ENCODE data around the gene ALPG. TPM values are rescaled to one million over a fixed set of nuclear protein-coding genes. Genes with fewer than 3 reads are reported as not detected.

The ALPG gene
- total and polyA plus RNA-seq, 2 donors (not counting 3 experiments of a cell fraction or from before 2014, with no cell fraction given) = not detected

DNA sequence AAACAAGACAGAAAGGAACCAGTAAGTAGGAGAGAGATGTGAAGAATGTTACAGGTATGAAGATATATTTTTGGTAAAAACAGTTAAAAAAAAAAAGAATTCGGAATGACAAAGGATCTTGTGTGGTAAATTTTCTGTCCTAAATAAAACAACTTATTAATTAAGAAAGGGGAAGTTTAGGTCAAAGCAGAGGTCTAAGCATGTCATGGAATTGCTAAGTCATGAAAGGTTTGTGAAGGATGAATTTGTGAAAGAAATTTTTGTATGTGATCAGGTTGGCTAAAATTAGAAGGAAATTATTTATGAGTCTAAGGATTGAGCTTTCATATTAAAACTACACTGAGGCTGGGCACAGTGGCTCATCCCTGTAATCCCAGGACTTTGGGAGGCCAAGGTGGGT, 11.1 kb upstream of the ALPG start:
- H3K36me3 ChIP-seq (ENCODE audit: control insufficient read depth in 2 of 2, extremely low read depth in 1 of 2, insufficient read depth in 2 of 2, low read length in 2 of 2) = no peaks in the 10 kb centered on the region
- no peaks in the 10 kb centered on the region for H4K20me1 ChIP-seq (replicated peaks; ENCODE audit: control insufficient read depth, extremely low read depth, insufficient read depth, low read length)
- dilution Hi-C loops (cut with MboI; ENCODE audit: extremely low pct_ligation_motif_present, low sequenced_read_pairs) = no loop called here
- H3K4me1 ChIP-seq (ENCODE audit: control insufficient read depth, extremely low read depth, insufficient read depth, low read length) = no peaks in the 10 kb centered on the region
- H3K9ac ChIP-seq (replicated peaks; ENCODE audit: extremely low read depth, insufficient read depth, low read length) = no peak overlapping the region
- DNase-seq (ENCODE audit: low read depth, low spot score) (no peak), FAIRE-seq (no peak)
- ChIA-PET CTCF (interaction anchor here (1.0 kb wide), 1 partner anchor 10 kb away, joined by 3 read pairs; no protein-coding TSS in a partner anchor), POLR2A (no interaction called here)
- no peaks in the 10 kb centered on the region for H3K9me1 ChIP-seq (replicated peaks; ENCODE audit: control insufficient read depth, extremely low read depth, insufficient read depth, low read length)
- no peak overlapping the region for H3K4me2 ChIP-seq (ENCODE audit: insufficient read depth, low read length)
- TF ChIP-seq POLR2A (IDR thresholded peaks at IDR 0.05; ENCODE audit: low read depth, low read length) = no peak
- no peak for TF ChIP-seq EZH2 (IDR thresholded peaks at IDR 0.05; ENCODE audit: borderline replicate concordance, low read depth, low read length, severe bottlenecking)
- BruUV-seq (replicated peaks) = no TSS peak
- intact Hi-C loops (cut with micrococcal nuclease) = no loop called here
- peaks cover 4% of the 10 kb centered on the region in 2 experiments for H3K27me3 ChIP-seq (ENCODE audit: control insufficient read depth in 2 of 2, insufficient read depth in 2 of 2, low read length in 2 of 2)
- no peaks in the 10 kb centered on the region for H3K9me3 ChIP-seq (replicated peaks; ENCODE audit: control insufficient read depth, insufficient read depth, low read length)
- H3K79me2 ChIP-seq (ENCODE audit: control insufficient read depth, insufficient read depth, low read length) = no peaks in the 10 kb centered on the region
- no peak overlapping the region for H3K4me3 ChIP-seq (replicated peaks in 1 of 3; ENCODE audit: insufficient read depth in 1 of 3, low read depth in 1 of 3, low read length in 3 of 3)
- no peak overlapping the region for H3K27ac ChIP-seq (ENCODE audit: insufficient read depth, low read depth, low read length)
- no peak overlapping the region for H2AFZ ChIP-seq (ENCODE audit: low read depth, low read length)

DNA sequence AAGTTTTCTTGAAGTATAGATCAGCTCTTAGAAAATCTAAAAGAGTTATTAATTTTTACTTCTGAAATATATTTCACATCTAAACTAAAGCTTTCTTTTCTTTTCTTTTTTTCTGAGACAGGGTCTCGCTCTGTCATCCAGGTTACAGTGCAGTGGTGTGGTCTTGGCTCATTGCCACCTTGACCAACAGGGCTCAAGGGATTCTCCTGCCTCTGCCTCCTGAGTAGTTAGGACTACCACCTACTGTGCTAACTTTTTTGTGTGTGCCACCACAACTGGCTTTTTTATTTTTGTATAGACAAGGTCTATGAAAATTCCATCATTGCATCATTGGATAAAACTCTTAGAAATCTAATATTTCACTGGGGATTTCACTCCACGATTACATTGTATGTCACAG, 10.0 kb upstream of the ALPG start:
- no peak overlapping the region for H3K9ac ChIP-seq (replicated peaks; ENCODE audit: extremely low read depth, insufficient read depth, low read length)
- ChIA-PET CTCF (interaction anchor here (1.0 kb wide), 1 partner anchor 11 kb away, joined by 3 read pairs; no protein-coding TSS in a partner anchor), POLR2A (no interaction called here)
- H3K9me1 ChIP-seq (replicated peaks; ENCODE audit: control insufficient read depth, extremely low read depth, insufficient read depth, low read length) = no peaks in the 10 kb centered on the region
- no peaks in the 10 kb centered on the region for H3K9me3 ChIP-seq (replicated peaks; ENCODE audit: control insufficient read depth, insufficient read depth, low read length)
- intact Hi-C loops (cut with micrococcal nuclease) (no loop called here), dilution Hi-C loops (cut with MboI; ENCODE audit: extremely low pct_ligation_motif_present, low sequenced_read_pairs) (no loop called here)
- no peaks in the 10 kb centered on the region for H3K79me2 ChIP-seq (ENCODE audit: control insufficient read depth, insufficient read depth, low read length)
- H3K4me1 ChIP-seq (ENCODE audit: control insufficient read depth, extremely low read depth, insufficient read depth, low read length) = no peaks in the 10 kb centered on the region
- H3K27me3 ChIP-seq (ENCODE audit: control insufficient read depth in 2 of 2, insufficient read depth in 2 of 2, low read length in 2 of 2) = peaks cover 0 to 5% of the 10 kb centered on the region in 2 experiments
- H4K20me1 ChIP-seq (replicated peaks; ENCODE audit: control insufficient read depth, extremely low read depth, insufficient read depth, low read length) = no peaks in the 10 kb centered on the region
- no peak for TF ChIP-seq POLR2AphosphoS5 (IDR thresholded peaks at IDR 0.05; ENCODE audit: insufficient read depth, low read depth, low read length)
- TF ChIP-seq JUN (IDR thresholded peaks at IDR 0.05; ENCODE audit: borderline replicate concordance, insufficient read depth, insufficient read length, low read depth) = no peak
- TF ChIP-seq FOS (IDR thresholded peaks at IDR 0.05; ENCODE audit: borderline replicate concordance, insufficient read depth, low read length) = no peak
- no peak overlapping the region for H3K4me2 ChIP-seq (ENCODE audit: insufficient read depth, low read length)
- H3K36me3 ChIP-seq (ENCODE audit: control insufficient read depth in 2 of 2, extremely low read depth in 1 of 2, insufficient read depth in 2 of 2, low read length in 2 of 2) = no peaks in the 10 kb centered on the region
- no peak overlapping the region for H3K4me3 ChIP-seq (replicated peaks in 1 of 3; ENCODE audit: insufficient read depth in 1 of 3, low read depth in 1 of 3, low read length in 3 of 3)
- H3K27ac ChIP-seq (ENCODE audit: insufficient read depth, low read depth, low read length) = no peak overlapping the region
- FAIRE-seq (no peak), DNase-seq (ENCODE audit: low read depth, low spot score) (no peak)
- H2AFZ ChIP-seq (ENCODE audit: low read depth, low read length) = no peak overlapping the region
- no TSS peak for BruUV-seq (replicated peaks)

All from endothelial cell of umbilical vein (primary cell).